CD4-positive, alpha-beta T cell treated with Interferon gamma for 1 hour (primary cell): ENCODE measurements around the gene EBI3.
"Not testable (repeated sequence)": the region's sequence is repeated elsewhere in the genome, so short reads cannot be mapped to it uniquely, and the experiment has no call there.

Source experiments
- DNase-seq: peaks from one replicate; pipeline ENCODE4 v3.0.0-alpha.2; 2020

EBI3 gene

DNA sequence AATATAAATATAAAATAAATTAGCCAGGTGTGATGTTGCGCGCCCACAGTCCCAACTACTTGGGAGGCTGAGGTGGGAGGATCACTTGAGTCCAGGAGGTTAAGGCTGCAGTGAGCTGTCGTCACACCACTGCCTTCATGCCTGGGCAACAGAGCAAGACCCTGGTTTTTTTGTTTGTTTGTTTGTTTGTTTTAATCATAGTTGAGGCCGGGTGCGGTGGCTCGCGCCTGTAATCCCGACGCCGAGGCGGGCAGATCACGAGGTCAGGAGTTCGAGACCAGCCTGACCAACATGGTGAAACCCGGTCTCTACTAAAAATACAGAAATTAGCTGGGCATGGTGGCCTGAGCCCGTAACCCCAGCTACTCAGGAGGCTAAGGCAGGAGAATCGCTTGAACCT is 8.2 kb downstream of the EBI3 start:
- DNase-seq = not testable (repeated sequence)

- DNase-seq = no peak
These were observed 9.5 kb downstream of the EBI3 start for GRCh38 chr19:4238831-4239230.

- DNase-seq = no peak
These were observed 12.6 kb downstream of the EBI3 start for GRCh38 chr19:4241824-4242430.

GRCh38 chr19:4245938-4246337 is 16.6 kb downstream of the EBI3 start:
- not testable (repeated sequence) for DNase-seq

DNA sequence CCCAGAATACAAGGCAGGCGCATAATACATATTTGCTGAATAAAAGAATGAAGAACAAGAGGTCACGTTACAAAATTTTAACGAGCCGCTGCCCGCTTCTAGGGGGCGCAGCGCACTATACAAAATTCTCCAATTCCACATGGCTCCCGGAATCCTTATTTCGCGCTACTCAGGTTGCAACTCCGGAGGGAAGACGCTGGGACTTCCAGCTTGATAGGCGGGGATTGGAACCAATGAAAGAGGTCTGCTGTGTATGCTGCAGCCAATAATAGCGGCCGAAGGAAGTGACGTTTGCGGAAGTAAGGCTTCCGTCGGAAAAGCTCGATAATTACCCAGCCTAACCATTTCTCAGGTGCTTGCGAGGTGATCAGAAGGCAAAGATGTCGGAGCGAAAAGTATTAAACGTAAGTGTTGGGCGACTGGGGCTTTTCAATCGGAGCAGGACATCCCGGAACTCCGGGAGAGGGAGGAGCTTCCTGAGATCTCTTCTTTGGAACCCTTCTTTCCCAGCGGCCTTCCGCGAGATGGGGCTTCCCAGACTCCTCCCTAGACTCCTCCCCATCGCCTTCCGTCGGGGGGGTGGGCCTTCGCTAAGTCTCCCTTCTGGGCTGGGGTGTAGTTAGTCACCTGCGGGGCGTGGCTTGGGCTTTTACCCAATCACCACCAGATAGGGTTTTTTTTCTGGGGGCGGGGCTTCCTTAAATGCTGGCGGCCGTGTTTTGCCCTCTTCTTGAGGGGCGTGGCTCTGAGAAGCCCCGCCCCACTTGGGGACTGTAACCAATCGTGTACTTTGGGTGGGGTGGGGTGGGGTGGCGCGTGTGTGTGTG is 17.7 kb downstream of the EBI3 start, which contains the start of gene YJU2:
TSS of gene YJU2 (plus strand) at position 314 of the 827 bp plus-strand sequence. CDS start at position 381, 67 bp downstream.
- DNase-seq = peak; percentile 99

- no peak for DNase-seq
These were observed 27.2 kb downstream of the EBI3 start for GRCh38 chr19:4256563-4256962.

DNA sequence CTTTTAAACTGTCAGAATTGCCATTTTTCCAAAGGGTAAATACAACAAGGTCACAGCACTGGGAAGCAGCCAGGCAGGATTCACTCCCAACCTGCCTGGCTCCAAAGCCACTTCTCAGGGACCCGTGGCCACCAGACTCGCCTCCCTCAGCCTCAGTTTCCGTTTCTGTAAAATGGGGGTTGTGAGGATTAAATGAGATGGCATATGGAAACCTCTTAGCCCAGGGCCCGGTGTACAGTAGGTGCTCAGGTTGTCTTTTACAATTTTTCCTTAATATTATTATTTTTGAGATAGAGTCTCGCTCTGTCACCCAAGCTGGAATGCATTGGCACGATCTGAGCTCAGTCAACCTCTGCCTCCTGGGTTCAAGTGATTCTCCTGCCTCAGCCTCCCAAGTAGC is 27.7 kb downstream of the EBI3 start:
- DNase-seq = no peak

DNA sequence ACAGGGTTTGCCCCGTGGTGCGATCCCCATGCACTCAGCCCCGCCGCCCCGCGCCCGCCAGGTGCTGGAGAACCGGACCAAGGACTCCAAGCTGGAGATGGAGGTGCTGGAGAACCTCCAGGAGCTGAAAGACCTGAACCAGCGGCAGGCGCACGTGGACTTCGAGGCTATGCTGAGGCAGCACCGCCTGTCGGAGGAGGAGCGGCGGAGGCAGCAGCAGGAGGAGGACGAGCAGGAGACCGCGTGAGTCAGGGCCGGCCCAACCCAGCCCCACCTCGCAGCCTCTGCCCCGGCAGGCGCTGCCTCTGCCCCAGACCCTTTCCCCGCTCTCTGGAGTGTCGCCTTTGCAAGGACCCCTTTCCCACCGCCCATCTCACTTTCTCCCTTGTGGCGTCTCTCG is 28.9 kb downstream of the EBI3 start:
- no peak for DNase-seq

DNA sequence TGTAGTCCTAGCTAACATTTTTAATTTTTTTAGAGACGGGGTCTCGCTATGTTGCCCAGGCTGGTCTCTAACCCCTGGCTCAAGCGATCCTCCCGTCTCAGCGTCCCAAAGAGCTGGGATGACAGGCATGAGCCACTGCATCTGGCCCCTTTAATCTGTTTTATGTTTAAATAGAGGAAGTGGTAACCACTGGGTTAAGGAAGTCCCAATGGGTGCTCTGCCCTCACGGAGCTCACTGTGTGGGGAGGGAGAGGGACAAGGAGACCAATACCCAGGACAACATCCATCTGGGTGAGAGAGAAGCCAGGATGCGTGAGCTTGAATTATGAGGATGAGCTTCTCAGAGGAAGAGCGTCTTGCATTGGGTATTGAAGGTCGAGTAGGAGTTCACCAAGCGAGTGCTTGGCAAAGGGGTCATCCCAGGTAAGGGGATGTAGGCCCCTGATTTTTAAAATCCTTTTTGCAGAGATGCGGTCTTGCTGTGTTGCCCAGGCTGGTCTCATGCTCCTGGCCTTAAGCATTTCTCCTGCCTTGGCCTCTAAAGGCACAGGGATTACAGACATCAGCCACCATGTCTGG is 31.4 kb downstream of the EBI3 start:
- DNase-seq = no peak

- no peak for DNase-seq
These were observed 35.5 kb downstream of the EBI3 start for GRCh38 chr19:4264812-4265211.

GRCh38 chr19:4266253-4267000 is 37.1 kb downstream of the EBI3 start:
- no peak for DNase-seq

- DNase-seq = peak; percentile 40
These were observed 38.0 kb downstream of the EBI3 start for GRCh38 chr19:4267101-4267900.

DNA sequence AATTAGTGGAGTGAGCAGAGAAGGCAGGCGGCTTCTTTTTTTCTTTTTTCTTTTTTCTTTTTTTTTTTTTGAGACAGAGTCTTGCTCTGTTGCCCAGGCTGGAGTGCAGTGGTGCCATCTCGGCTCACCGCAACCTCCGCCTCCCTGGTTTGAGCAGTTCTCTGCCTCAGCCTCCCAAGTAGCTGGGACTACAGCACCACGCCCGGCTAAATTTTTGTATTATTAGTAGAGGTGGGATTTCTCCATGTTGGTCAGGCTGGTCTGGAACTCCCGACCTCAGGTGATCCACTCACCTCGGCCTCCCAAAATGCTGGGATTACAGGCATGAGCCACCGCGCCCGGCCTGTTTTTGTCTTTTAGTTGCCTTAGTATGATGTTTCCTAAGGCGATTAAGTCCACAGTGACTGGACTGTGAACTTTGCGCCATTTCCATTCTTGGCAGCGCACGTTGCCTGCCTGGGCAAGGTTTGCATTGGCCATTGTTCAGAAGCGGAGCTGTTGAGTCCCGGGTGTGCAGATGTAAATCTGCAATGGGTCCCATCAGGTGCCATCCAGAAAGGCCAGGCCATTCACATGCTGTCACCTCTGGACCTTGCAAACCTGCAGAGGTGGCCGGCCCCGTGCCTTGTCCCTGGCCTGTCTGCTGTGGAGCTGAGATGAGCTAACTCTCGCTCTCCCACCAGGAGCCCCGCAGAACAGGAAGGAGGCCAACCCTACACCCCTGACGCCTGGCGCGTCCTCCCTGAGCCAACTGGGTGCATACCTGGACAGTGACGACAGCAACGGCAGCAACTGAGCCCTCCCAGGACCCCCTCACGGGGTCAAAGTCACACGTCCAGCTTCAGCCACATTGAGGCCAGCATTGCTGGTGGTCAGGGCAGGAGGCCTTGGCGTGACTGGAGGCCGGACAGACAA is 38.8 kb downstream of the EBI3 start:
- DNase-seq = no peak

- no peak for DNase-seq
These were observed 39.6 kb downstream of the EBI3 start for GRCh38 chr19:4268816-4269430.

GRCh38 chr19:4272894-4273293 is 43.6 kb downstream of the EBI3 start:
- DNase-seq = no peak

DNA sequence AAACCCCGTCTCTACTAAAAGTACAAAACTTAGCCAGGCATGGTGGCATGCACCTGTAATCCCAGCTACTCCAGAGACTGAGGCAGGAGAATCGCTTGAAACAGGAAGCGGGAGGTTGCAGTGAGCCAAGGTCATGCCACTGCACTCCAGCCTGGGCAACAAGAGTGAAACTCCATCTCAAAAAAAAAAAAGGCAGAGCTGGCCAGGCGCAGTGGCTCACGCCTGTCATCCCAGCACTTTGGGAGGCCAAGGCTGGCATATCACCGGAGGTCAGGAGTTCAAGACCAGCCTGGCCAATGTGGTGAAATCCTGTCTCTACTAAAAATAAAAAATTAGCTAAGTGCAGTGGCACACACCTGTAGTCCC is 45.0 kb downstream of the EBI3 start:
- not testable (repeated sequence) for DNase-seq

GRCh38 chr19:4277191-4277696 is 47.9 kb downstream of the EBI3 start:
- no peak for DNase-seq

- DNase-seq = no peak
These were observed 48.7 kb downstream of the EBI3 start for GRCh38 chr19:4278010-4278409.

DNA sequence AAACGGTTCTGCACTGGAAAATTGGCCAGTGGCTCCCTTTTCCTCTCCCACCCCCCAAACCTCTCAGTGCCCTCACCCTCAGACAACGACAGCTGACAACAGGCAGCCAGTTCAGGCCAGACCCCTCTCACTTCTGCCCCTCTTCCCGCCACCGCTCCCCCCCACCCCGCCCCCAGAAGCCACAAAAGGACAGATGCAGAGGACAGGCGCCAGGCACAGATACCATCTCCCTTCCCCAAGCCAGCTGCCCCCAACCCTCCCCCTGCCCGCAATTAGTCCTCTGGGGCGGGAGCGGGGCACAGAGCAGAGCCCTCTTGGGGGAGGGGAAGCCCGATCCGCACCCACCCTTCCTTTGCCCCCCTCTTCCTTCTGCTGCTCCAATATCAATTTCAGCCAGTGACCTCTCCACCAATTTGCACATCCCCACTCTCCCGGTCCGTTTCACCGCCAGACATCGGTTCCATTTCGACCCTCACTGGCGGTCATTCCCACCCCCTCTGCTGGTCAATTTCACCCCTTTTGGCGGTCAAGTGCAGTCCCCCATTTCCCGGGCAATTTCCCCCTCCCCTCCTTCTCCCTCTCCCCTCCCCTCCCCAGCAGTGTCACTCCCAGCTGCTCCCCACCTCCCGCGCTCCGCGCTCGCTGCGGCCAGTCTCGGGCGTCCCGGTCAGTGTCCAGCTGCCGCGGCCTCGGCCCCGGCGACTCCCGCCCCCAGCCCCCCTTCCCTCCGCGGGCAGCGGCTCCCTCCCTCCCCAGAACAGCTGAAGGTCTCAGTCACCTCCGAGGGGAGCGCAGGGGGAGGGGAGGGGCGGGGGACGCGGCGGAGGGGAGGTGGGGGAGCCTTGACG is 49.3 kb downstream of the EBI3 start, which contains the start of gene SHD:
TSS of gene SHD (plus strand) at position 848 of the 848 bp plus-strand sequence. CDS start 798 bp downstream, outside the sequence.
- DNase-seq = no peak

DNA sequence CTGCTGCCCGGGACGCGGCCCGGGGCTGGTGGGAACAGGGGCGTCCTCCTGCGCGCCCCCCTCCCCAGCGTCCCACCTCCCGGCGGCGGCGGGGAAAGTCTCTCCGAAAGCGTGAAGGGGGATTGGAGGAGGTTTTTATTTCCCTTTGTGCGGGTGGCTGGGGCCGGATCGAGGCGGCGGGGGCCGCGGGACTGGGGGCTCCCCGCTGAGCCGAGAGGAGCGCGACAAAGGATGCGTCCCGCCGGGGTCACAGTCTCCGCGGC is 49.9 kb downstream of the EBI3 start:
- DNase-seq = no peak
